HepG2 (cell line): Measurements from ENCODE around the gene NIN. TPM values are rescaled to one million over a fixed set of nuclear protein-coding genes. Genes with fewer than 3 reads are reported as not detected.

Experiments
- ATAC-seq: fragments of 200-7000 bp; cut with Tn5 transposase; 3 replicates; pipeline ENCODE4 v1.9.1; 2020; ENCODE audit warnings: mild to moderate bottlenecking, moderate library complexity
- BruUV-seq: library from RNA; stranded (reverse); fragments of 400-500 nt; replicated peaks from 2 replicates; lab custom pipeline; 2021; lab: Mats Ljungman, UMichigan
- CTCF ChIA-PET: fragments of 300-600 bp; formaldehyde crosslinking; extraction: SDS; loops from one replicate; lab custom pipeline; 2021; ENCODE audit warnings: low total read pairs, inconsistent platforms, low intra/inter-chr PET ratio; lab: Yijun Ruan, JAX
- POLR2A ChIA-PET: fragments of 350-600 bp; sonication (Branson Sonifier 250); formaldehyde crosslinking; loops from one replicate; lab custom pipeline; 2020; ENCODE audit warnings: antibody characterized with exemption, inconsistent platforms; lab: Yijun Ruan, JAX
- DNase-seq: peaks from one replicate; pipeline ENCODE4 v3.0.0-alpha.2; 2015; ENCODE audit warnings: low spot score
- FAIRE-seq: peaks from 3 replicates; lab custom pipeline; 2011; peaks lifted over from hg19 to GRCh38; lab: Jason Lieb, UNC
- H2AFZ ChIP-seq: one replicate; pipeline ENCODE4 v1.6.1; 2011; ENCODE audit warnings: low read length, inconsistent platforms
- H3K27ac ChIP-seq: fragments of 300-600 bp; 3 replicates; pipeline ENCODE4 v1.8.0; 2011; ENCODE audit warnings: mixed run types, mild to moderate bottlenecking, mixed read lengths, low read length, inconsistent platforms; ENCODE audit not compliant: insufficient read depth; ENCODE audit errors: extremely low read length
- H3K27me3 ChIP-seq, 2 experiments: fragments of 200-600 bp in 1 of 2; 2 replicates in 1 of 2; 3 replicates in 1 of 2; pipeline versions ENCODE4 v1.6.0 to v1.8.0; 2011; ENCODE audit warnings: low read length in 2 of 2, mild to moderate bottlenecking in 2 of 2, moderate library complexity in 2 of 2, inconsistent platforms in 1 of 2; ENCODE audit not compliant: insufficient read depth in 2 of 2, control insufficient read depth in 1 of 2
- H3K36me3 ChIP-seq, 2 experiments: fragments of 200-600 bp in 1 of 2; replicated peaks in 1 of 2; 2 replicates in 1 of 2; 3 replicates in 1 of 2; pipeline versions ENCODE4 v1.5.1 to v1.8.0; 2011; ENCODE audit warnings: low read length in 2 of 2, inconsistent platforms in 1 of 2; ENCODE audit not compliant: insufficient read depth in 2 of 2, control insufficient read depth in 1 of 2
- H3K4me1 ChIP-seq: 2 replicates; pipeline ENCODE4 v1.5.1; 2012; ENCODE audit warnings: low read length, inconsistent platforms; ENCODE audit not compliant: insufficient read depth
- H3K4me2 ChIP-seq: 2 replicates; pipeline ENCODE4 v1.6.0; 2011; ENCODE audit warnings: low read depth, low read length, inconsistent platforms
- H3K4me3 ChIP-seq, 3 experiments: fragments of 200-600 bp in 1 of 3; sonication (generic), shearing (Covaris generic) in 1 of 3; replicated peaks in 1 of 3; 2 replicates each; pipeline ENCODE4 v1.5.1; 2011 to 2016; ENCODE audit warnings: low read length in 3 of 3, inconsistent platforms in 2 of 3, low read depth in 2 of 3, mild to moderate bottlenecking in 2 of 3, control low read depth in 1 of 3, mixed read lengths in 1 of 3; ENCODE audit not compliant: insufficient read depth in 1 of 3
- H3K79me2 ChIP-seq: one replicate; pipeline ENCODE4 v1.6.1; 2011; ENCODE audit warnings: low read length, inconsistent platforms; ENCODE audit not compliant: insufficient read depth
- H3K9ac ChIP-seq: 2 replicates; pipeline ENCODE4 v1.6.0; 2011; ENCODE audit warnings: mild to moderate bottlenecking, low read depth, low read length, inconsistent platforms; ENCODE audit not compliant: insufficient read depth
- H3K9me3 ChIP-seq: 2 replicates; pipeline ENCODE4 v1.5.1; 2012; ENCODE audit warnings: mild to moderate bottlenecking, low read length
- H4K20me1 ChIP-seq: 2 replicates; pipeline ENCODE4 v1.6.0; 2011; ENCODE audit warnings: inconsistent platforms, mild to moderate bottlenecking, low read length, moderate library complexity; ENCODE audit not compliant: insufficient read depth
- ELF4 ChIP-seq: sonication (generic); formaldehyde crosslinking; IDR thresholded peaks from 2 replicates; pipeline ENCODE4 v1.5.0; 2020; ENCODE audit warnings: missing genetic modification reagents, mild to moderate bottlenecking, moderate library complexity, borderline replicate concordance
- GABPA ChIP-seq, 2 experiments: IDR thresholded peaks; 2 replicates each; pipeline ENCODE4 v1.6.1; 2011 to 2016; ENCODE audit warnings: low read depth in 2 of 2, low read length in 1 of 2, missing biosample characterization in 1 of 2, missing genetic modification characterization in 1 of 2
- NFYC ChIP-seq: IDR thresholded peaks from 2 replicates; pipeline ENCODE4 v1.6.1; 2016; ENCODE audit warnings: missing genetic modification reagents, missing compliant biosample characterization
- ONECUT2 ChIP-seq: sonication (generic); formaldehyde crosslinking; IDR thresholded peaks from 2 replicates; pipeline ENCODE4 v1.4.0; 2020; ENCODE audit warnings: missing genetic modification reagents
- RFXAP ChIP-seq: sonication (generic); formaldehyde crosslinking; IDR thresholded peaks from 2 replicates; pipeline ENCODE4 v1.4.0; 2020; ENCODE audit warnings: missing genetic modification reagents, borderline replicate concordance
- STAT5B ChIP-seq: sonication (generic); formaldehyde crosslinking; IDR thresholded peaks from 2 replicates; pipeline ENCODE4 v1.4.0; 2020; ENCODE audit warnings: missing genetic modification reagents
- ZBTB40 ChIP-seq, 2 experiments: fragments of 450-650 bp in 1 of 2; sonication (generic) in 1 of 2; formaldehyde crosslinking in 1 of 2; IDR thresholded peaks; 2 replicates each; pipeline versions ENCODE4 v1.6.1 to v1.8.0; 2016 to 2022; ENCODE audit warnings: antibody characterized with exemption in 1 of 2, mild to moderate bottlenecking in 1 of 2, missing genetic modification reagents in 1 of 2
- ZNF101 ChIP-seq: sonication (generic); formaldehyde crosslinking; IDR thresholded peaks from 2 replicates; pipeline ENCODE4 v1.4.0; 2020; ENCODE audit warnings: mild to moderate bottlenecking, low read depth, missing genetic modification reagents, borderline replicate concordance
- ZNF121 ChIP-seq: sonication (generic); formaldehyde crosslinking; IDR thresholded peaks from 2 replicates; pipeline ENCODE4 v1.5.0; 2020; ENCODE audit warnings: mild to moderate bottlenecking, missing genetic modification reagents
- ZNF224 ChIP-seq: sonication (generic); formaldehyde crosslinking; IDR thresholded peaks from 2 replicates; pipeline ENCODE4 v1.5.0; 2020; ENCODE audit warnings: mild to moderate bottlenecking, missing genetic modification reagents
- ZNF230 ChIP-seq: sonication (generic); formaldehyde crosslinking; IDR thresholded peaks from 2 replicates; pipeline ENCODE4 v1.4.0; 2020; ENCODE audit warnings: mild to moderate bottlenecking, missing genetic modification reagents
- ZNF691 ChIP-seq: sonication (generic); formaldehyde crosslinking; IDR thresholded peaks from 2 replicates; pipeline ENCODE4 v1.4.0; 2020; ENCODE audit warnings: missing genetic modification reagents, low read depth, mild to moderate bottlenecking, borderline replicate concordance
- WGBS: methylation state at CpG from one replicate; pipeline ENCODE4 v1.1.6; 2017; ENCODE audit warnings: low lambda C conversion rate; 5-methylcytosine and 5-hydroxymethylcytosine counted together
- in situ Hi-C: cut with HindIII; loops from 2 replicates; pipeline ENCODE4 v1.10.0; 2017; ENCODE audit warnings: low pct_unique_long_range_greater_than_20kb; ENCODE audit not compliant: extremely low pct_ligation_motif_present
- intact Hi-C: fragments of 100-400 bp; cut with micrococcal nuclease; formaldehyde crosslinking; loops from one replicate; pipeline ENCODE4 v1.10.0; 2022; ENCODE audit not compliant: unreplicated experiment
- polyA plus RNA-seq, 8 experiments: library from polyadenylated mRNA; depleted of rRNA in 3 of 8; stranded (reverse) in 7 of 8; unstranded in 1 of 8; fragments of >200 nt; fragmentation: Illumina TruSeq in 4 of 8; extraction: Trizol in 4 of 8; gene quantifications; 2 replicates each; pipeline versions ENCODE4 v1.2.1 to v1.2.3, GENCODE V29; 2011 to 2016; ENCODE audit warnings: low read depth in 4 of 8, missing spikeins in 1 of 8, mixed read lengths in 1 of 8; ENCODE audit not compliant: insufficient read depth in 1 of 8
- total RNA-seq, 5 experiments: library from RNA; depleted of rRNA; stranded (reverse); fragments of >200 nt; fragmentation: Illumina TruSeq; extraction: Trizol; gene quantifications; 2 replicates each; pipeline ENCODE4 v1.2.3, GENCODE V29; 2016; ENCODE audit warnings: low read depth in 1 of 5
- TF ChIP-seq, protein P1 (sequence below): sonication (generic); formaldehyde crosslinking; IDR thresholded peaks from 2 replicates; pipeline ENCODE4 v1.5.1; 2020; ENCODE audit warnings: mild to moderate bottlenecking, moderate library complexity, missing genetic modification reagents

Gene NIN
- total and polyA plus RNA-seq, 2 of the 13 experiments (the other 11 are each of a cell fraction or from before 2014, with no cell fraction given): 2.8 to 9.7 TPM

DNA sequence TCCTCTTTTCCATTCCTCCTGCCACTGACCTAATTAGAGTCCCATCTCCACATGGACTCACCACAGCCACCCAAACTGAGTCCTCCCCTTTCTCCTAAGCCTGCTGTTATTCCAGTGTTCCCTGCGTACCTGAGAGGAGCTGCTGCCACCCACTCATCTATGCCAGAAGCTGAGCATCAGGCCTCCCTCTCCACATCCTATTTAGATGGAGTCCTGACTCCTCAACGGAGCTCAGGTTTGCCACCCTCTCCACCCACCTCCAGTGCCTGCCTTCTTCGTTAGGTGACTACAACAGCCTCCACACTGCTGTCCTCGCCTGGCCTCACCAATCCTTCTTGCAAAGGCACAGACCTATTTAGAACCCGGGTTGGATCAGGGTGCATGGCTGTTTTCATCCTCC is 25.7 kb upstream of the NIN start:
- ChIA-PET CTCF (no interaction called here), POLR2A (interaction anchor here (0.7 kb wide), 1 partner anchor 164 kb away, joined by 4 read pairs; no protein-coding TSS in a partner anchor)
- H3K4me3 ChIP-seq: no peak overlapping the region
- no peak for DNase-seq
- no peak for FAIRE-seq
- peaks cover 10% of the 10 kb centered on the region for H3K4me1 ChIP-seq
- H3K4me2 ChIP-seq: no peak overlapping the region
- no peak overlapping the region for H3K9ac ChIP-seq
- BruUV-seq: no TSS peak
- no peaks in the 10 kb centered on the region for H3K36me3 ChIP-seq
- no peaks in the 10 kb centered on the region for H3K9me3 ChIP-seq
- WGBS: 7% methylated on average over 5 of the region's 5 CpGs
- in situ Hi-C loops (no loop called here), intact Hi-C loops (no loop called here)
- H3K27me3 ChIP-seq: peaks cover 0 to 3% of the 10 kb centered on the region in 2 experiments; a peak in 1 of 5 replicates
- ATAC-seq: no peak
- no peak overlapping the region for H3K27ac ChIP-seq
- H2AFZ ChIP-seq: no peak overlapping the region
- H4K20me1 ChIP-seq: no peaks in the 10 kb centered on the region
- H3K79me2 ChIP-seq: no peaks in the 10 kb centered on the region
- TF ChIP-seq GABPA (IDR thresholded peaks at IDR 0.05; ENCODE audit: low read depth, low read length) (no peak), GABPA (CRISPR knock-in tag; IDR thresholded peaks at IDR 0.05; ENCODE audit: low read depth) (no peak), ZNF224 (CRISPR knock-in tag) (no peak), STAT5B (CRISPR knock-in tag) (no peak), RFXAP (CRISPR knock-in tag) (no peak), ZNF691 (no peak), ZBTB40 (IDR thresholded peaks at IDR 0.05) (no peak), ZBTB40 (CRISPR knock-in tag; IDR thresholded peaks at IDR 0.05) (no peak), ELF4 (CRISPR knock-in tag) (no peak), NFYC (no peak), ONECUT2 (CRISPR knock-in tag) (no peak), ZNF101 (CRISPR knock-in tag) (no peak), ZNF230 (CRISPR knock-in tag) (no peak), ZNF121 (CRISPR knock-in tag) (no peak)
- TF ChIP-seq, protein P1, sequence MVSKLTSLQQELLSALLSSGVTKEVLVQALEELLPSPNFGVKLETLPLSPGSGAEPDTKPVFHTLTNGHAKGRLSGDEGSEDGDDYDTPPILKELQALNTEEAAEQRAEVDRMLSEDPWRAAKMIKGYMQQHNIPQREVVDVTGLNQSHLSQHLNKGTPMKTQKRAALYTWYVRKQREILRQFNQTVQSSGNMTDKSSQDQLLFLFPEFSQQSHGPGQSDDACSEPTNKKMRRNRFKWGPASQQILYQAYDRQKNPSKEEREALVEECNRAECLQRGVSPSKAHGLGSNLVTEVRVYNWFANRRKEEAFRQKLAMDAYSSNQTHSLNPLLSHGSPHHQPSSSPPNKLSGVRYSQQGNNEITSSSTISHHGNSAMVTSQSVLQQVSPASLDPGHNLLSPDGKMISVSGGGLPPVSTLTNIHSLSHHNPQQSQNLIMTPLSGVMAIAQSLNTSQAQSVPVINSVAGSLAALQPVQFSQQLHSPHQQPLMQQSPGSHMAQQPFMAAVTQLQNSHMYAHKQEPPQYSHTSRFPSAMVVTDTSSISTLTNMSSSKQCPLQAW (CRISPR knock-in tag): no peak
